Neutrophil (primary cell): ENCODE data around the gene FRRS1.
"Not testable (repeated sequence)": the region's sequence is repeated elsewhere in the genome, so short reads cannot be mapped to it uniquely, and the experiment has no call there.

ENCODE experiments used
- H3K27ac ChIP-seq: fragments of 200-600 bp; sonication (generic); 2 replicates; pipeline ENCODE4 v1.5.1; 2016; ENCODE audit warnings: mild to moderate bottlenecking, moderate library complexity
- H3K27me3 ChIP-seq: fragments of 200-600 bp; sonication (generic); 2 replicates; pipeline ENCODE4 v1.6.0; 2016; ENCODE audit warnings: mild to moderate bottlenecking
- H3K36me3 ChIP-seq: fragments of 200-600 bp; sonication (generic); 2 replicates; pipeline ENCODE4 v1.5.1; 2017
- H3K4me1 ChIP-seq, 2 experiments: fragments of 200-600 bp in 1 of 2; sonication (generic) in 1 of 2; 1 replicate in 1 of 2; 2 replicates in 1 of 2; pipeline versions ENCODE4 v1.5.1 to v1.6.1; 2013 to 2016; ENCODE audit warnings: low read depth in 1 of 2, low read length in 1 of 2, mild to moderate bottlenecking in 1 of 2, moderate library complexity in 1 of 2; ENCODE audit not compliant: control insufficient read depth in 1 of 2, insufficient read depth in 1 of 2
- H3K4me3 ChIP-seq, 2 experiments: fragments of 200-600 bp in 1 of 2; sonication (generic) in 1 of 2; 1 replicate in 1 of 2; 2 replicates in 1 of 2; pipeline ENCODE4 v1.5.1; 2013 to 2016; ENCODE audit warnings: low read depth in 1 of 2, low read length in 1 of 2, mild to moderate bottlenecking in 1 of 2, moderate library complexity in 1 of 2
- H3K9me3 ChIP-seq: fragments of 200-600 bp; sonication (generic); 2 replicates; pipeline ENCODE4 v1.5.1; 2016
- CTCF ChIP-seq: fragments of 200-600 bp; sonication (generic); IDR thresholded peaks from 2 replicates; pipeline ENCODE4 v1.5.1; 2016; ENCODE audit warnings: antibody characterized with exemption

FRRS1 gene

GRCh38 chr1:99759518-99760160 lies 6.8 kb downstream of the FRRS1 start:
- H3K27ac ChIP-seq: no peak overlapping the region

GRCh38 chr1:99758686-99759517 lies 7.5 kb downstream of the FRRS1 start:
- not testable (repeated sequence) for H3K9me3 ChIP-seq, H3K4me1 ChIP-seq, H3K27me3 ChIP-seq, H3K36me3 ChIP-seq
- H3K4me3 ChIP-seq: peak overlapping the region in 1 of 2 experiments; percentile 18
- peak overlapping the region; percentile 41 for H3K27ac ChIP-seq

More at GRCh38 chr1:99759518-99760160, 6.8 kb downstream of the FRRS1 start:
- Histone ChIP-seq H3K9me3 (no peaks in the 10 kb centered on the region), H3K4me1 (peaks cover 0 to 4% of the 10 kb centered on the region in 2 experiments), H3K4me3 (no peak overlapping the region), H3K36me3 (no peaks in the 10 kb centered on the region), H3K27me3 (no peaks in the 10 kb centered on the region)
- no peak for TF ChIP-seq CTCF

GRCh38 chr1:99758073-99758511 lies 8.3 kb downstream of the FRRS1 start:
- Histone ChIP-seq H3K4me3 (no peak overlapping the region), H3K36me3 (no peaks in the 10 kb centered on the region), H3K4me1 (peaks cover 0 to 4% of the 10 kb centered on the region in 2 experiments), H3K9me3 (no peaks in the 10 kb centered on the region), H3K27me3 (no peaks in the 10 kb centered on the region), H3K27ac (no peak overlapping the region)
- no peak for TF ChIP-seq CTCF

GRCh38 chr1:99756598-99756997 lies 9.8 kb downstream of the FRRS1 start:
- no peaks in the 10 kb centered on the region for H3K27me3 ChIP-seq
- no peak overlapping the region for H3K27ac ChIP-seq
- no peak for TF ChIP-seq CTCF
- no peaks in the 10 kb centered on the region for H3K9me3 ChIP-seq
- H3K4me1 ChIP-seq: peaks cover 0 to 4% of the 10 kb centered on the region in 2 experiments
- H3K36me3 ChIP-seq: no peaks in the 10 kb centered on the region
- no peak overlapping the region for H3K4me3 ChIP-seq

GRCh38 chr1:99755664-99756063 lies 10.8 kb downstream of the FRRS1 start:
- H3K36me3 ChIP-seq: no peaks in the 10 kb centered on the region
- peaks cover 0 to 4% of the 10 kb centered on the region in 2 experiments for H3K4me1 ChIP-seq
- H3K27me3 ChIP-seq: no peaks in the 10 kb centered on the region
- H3K4me3 ChIP-seq: no peak overlapping the region
- no peak overlapping the region for H3K27ac ChIP-seq
- H3K9me3 ChIP-seq: no peaks in the 10 kb centered on the region
- TF ChIP-seq CTCF: no peak

GRCh38 chr1:99754697-99755096 lies 11.7 kb downstream of the FRRS1 start:
- Histone ChIP-seq H3K4me1 (peaks cover 0 to 4% of the 10 kb centered on the region in 2 experiments), H3K36me3 (no peaks in the 10 kb centered on the region), H3K27ac (no peak overlapping the region), H3K4me3 (no peak overlapping the region), H3K9me3 (no peaks in the 10 kb centered on the region), H3K27me3 (no peaks in the 10 kb centered on the region)
- no peak for TF ChIP-seq CTCF
